Keratinocyte (primary cell): ENCODE measurements around the gene ULK2. TPM values are rescaled to one million over a fixed set of nuclear protein-coding genes. Genes with fewer than 3 reads are reported as not detected.

Source experiments
- DNase-seq: peaks from one replicate; pipeline ENCODE4 v3.0.0-alpha.2; 2011; ENCODE audit warnings: low read depth, missing footprints, low spot score
- FAIRE-seq: peaks from 2 replicates; lab custom pipeline; 2011; peaks lifted over from hg19 to GRCh38; lab: Jason Lieb, UNC
- H2AFZ ChIP-seq: 2 replicates; pipeline ENCODE4 v1.6.0; 2012; ENCODE audit warnings: low read length, control low read depth, inconsistent platforms; ENCODE audit not compliant: control insufficient read depth
- H3K27ac ChIP-seq: 2 replicates; pipeline ENCODE4 v1.5.1; 2011; ENCODE audit warnings: low read length; ENCODE audit not compliant: control insufficient read depth, insufficient read depth
- H3K27me3 ChIP-seq: 3 replicates; pipeline ENCODE4 v1.6.0; 2011; ENCODE audit warnings: low read length; ENCODE audit not compliant: control insufficient read depth, insufficient read depth; ENCODE audit errors: extremely low read depth
- H3K36me3 ChIP-seq, 2 experiments: 2 replicates in 1 of 2; 3 replicates in 1 of 2; pipeline ENCODE4 v1.5.1; 2011; ENCODE audit warnings: low read length in 2 of 2, mild to moderate bottlenecking in 1 of 2; ENCODE audit not compliant: control insufficient read depth in 2 of 2, insufficient read depth in 2 of 2; ENCODE audit errors: extremely low read depth in 1 of 2
- H3K4me1 ChIP-seq: 3 replicates; pipeline ENCODE4 v1.5.1; 2011; ENCODE audit warnings: low read length; ENCODE audit not compliant: control insufficient read depth, insufficient read depth; ENCODE audit errors: extremely low read depth
- H3K4me2 ChIP-seq: 3 replicates; pipeline ENCODE4 v1.6.0; 2011; ENCODE audit warnings: low read depth, low read length; ENCODE audit not compliant: control insufficient read depth, insufficient read depth; ENCODE audit errors: extremely low read depth
- H3K4me3 ChIP-seq, 3 experiments: fragments of 200-600 bp in 1 of 3; sonication (generic) in 1 of 3; 2 replicates in 2 of 3; 3 replicates in 1 of 3; pipeline ENCODE4 v1.5.1; 2011 to 2016; ENCODE audit warnings: low read length in 3 of 3, mild to moderate bottlenecking in 3 of 3, control low read depth in 2 of 3, inconsistent platforms in 1 of 3, low read depth in 1 of 3, mixed read lengths in 1 of 3, mixed run types in 1 of 3, moderate library complexity in 1 of 3; ENCODE audit not compliant: control insufficient read depth in 2 of 3, insufficient read depth in 2 of 3; ENCODE audit errors: extremely low read depth in 1 of 3
- H3K79me2 ChIP-seq: 2 replicates; pipeline ENCODE4 v1.6.0; 2012; ENCODE audit warnings: low read length; ENCODE audit not compliant: control insufficient read depth, insufficient read depth
- H3K9ac ChIP-seq: 3 replicates; pipeline ENCODE4 v1.6.0; 2011; ENCODE audit warnings: low read length; ENCODE audit not compliant: control insufficient read depth, insufficient read depth; ENCODE audit errors: extremely low read depth
- H3K9me1 ChIP-seq: 3 replicates; pipeline ENCODE4 v1.6.0; 2011; ENCODE audit warnings: low read length; ENCODE audit not compliant: control insufficient read depth, insufficient read depth; ENCODE audit errors: extremely low read depth
- H3K9me3 ChIP-seq: 2 replicates; pipeline ENCODE4 v1.5.1; 2012; ENCODE audit warnings: low read depth, low read length; ENCODE audit not compliant: control insufficient read depth
- H4K20me1 ChIP-seq: 3 replicates; pipeline ENCODE4 v1.6.0; 2011; ENCODE audit warnings: low read length; ENCODE audit not compliant: control insufficient read depth, insufficient read depth; ENCODE audit errors: extremely low read depth
- CTCF ChIP-seq, 3 experiments: IDR thresholded peaks in 1 of 3; conservative IDR thresholded peaks in 1 of 3; optimal IDR thresholded peaks in 1 of 3; 2 replicates in 2 of 3; 3 replicates in 1 of 3; pipeline versions ENCODE3 to v1.5.1; 2011; ENCODE audit warnings: low read length in 3 of 3, mild to moderate bottlenecking in 3 of 3, moderate library complexity in 2 of 3, control low read depth in 1 of 3, inconsistent platforms in 1 of 3; ENCODE audit not compliant: insufficient read depth in 2 of 3; ENCODE audit errors: extremely low read depth in 1 of 3
- EZH2 ChIP-seq: IDR thresholded peaks from one replicate; pipeline ENCODE4 v1.6.1; 2012; ENCODE audit warnings: inconsistent platforms, mild to moderate bottlenecking, low read length, moderate library complexity
- dilution Hi-C: fragments of 300-500 bp; cut with MboI; formaldehyde crosslinking; loops from one replicate; pipeline ENCODE4 v1.7.0; 2020; ENCODE audit warnings: low sequenced_read_pairs; ENCODE audit not compliant: extremely low pct_ligation_motif_present
- polyA plus RNA-seq, 5 experiments: library from polyadenylated mRNA; depleted of rRNA in 3 of 5; stranded (reverse) in 3 of 5; stranded (forward) in 1 of 5; unstranded in 1 of 5; fragments of >200 nt; gene quantifications; 1 replicate in 1 of 5; 2 replicates in 3 of 5; 3 replicates in 1 of 5; pipeline versions ENCODE4 v1.2.1 to v1.2.3, GENCODE V29; 2011 to 2012; ENCODE audit warnings: missing spikeins in 2 of 5, low read depth in 1 of 5, low replicate concordance in 1 of 5

Gene ULK2
- polyA plus RNA-seq, 1 donor (not counting 4 experiments of a cell fraction or from before 2014, with no cell fraction given) = 22.1 TPM

DNA sequence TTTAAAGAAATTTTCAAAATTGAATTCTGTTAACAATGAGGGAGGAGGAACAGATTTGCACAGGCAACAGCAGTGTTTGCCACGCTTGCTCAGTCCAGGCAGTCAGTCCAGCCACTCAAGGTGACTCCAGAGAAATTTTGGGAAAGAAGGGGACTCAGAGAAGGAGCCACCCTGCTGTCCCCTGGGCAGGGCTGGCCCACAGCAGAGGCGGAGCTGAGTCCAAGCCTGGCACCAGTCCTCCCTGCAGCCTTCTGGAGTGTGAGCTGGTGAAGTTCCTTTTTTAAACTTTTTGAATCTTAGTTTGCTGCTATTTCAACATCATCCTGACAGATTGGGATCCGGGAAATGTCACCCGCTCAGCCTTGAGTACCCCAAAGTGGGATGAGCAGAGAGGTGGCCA is 136.9 kb downstream of the ULK2 start:
- dilution Hi-C loops = no loop called here
- Histone ChIP-seq H3K9ac (no peak overlapping the region), H3K27me3 (no peaks in the 10 kb centered on the region), H3K4me2 (no peak overlapping the region), H3K36me3 (no peaks in the 10 kb centered on the region), H3K79me2 (no peaks in the 10 kb centered on the region), H2AFZ (no peak overlapping the region), H3K9me3 (no peaks in the 10 kb centered on the region), H3K9me1 (no peaks in the 10 kb centered on the region), H3K4me3 (no peak overlapping the region), H3K27ac (no peak overlapping the region), H3K4me1 (peaks cover 16% of the 10 kb centered on the region), H4K20me1 (no peaks in the 10 kb centered on the region)
- TF ChIP-seq CTCF (optimal IDR thresholded peaks at IDR 0.05 in 1 of 3, IDR thresholded peaks at IDR 0.05 in 1 of 3, conservative IDR thresholded peaks at IDR 0.05 in 1 of 3; ENCODE audit: extremely low read depth in 1 of 3, insufficient read depth in 2 of 3, low read length in 3 of 3) (no peak), EZH2 (no peak)
- DNase-seq (no peak), FAIRE-seq (no peak)

- H3K4me2 ChIP-seq = no peak overlapping the region
- H3K36me3 ChIP-seq = no peaks in the 10 kb centered on the region
- no peaks in the 10 kb centered on the region for H3K79me2 ChIP-seq
- FAIRE-seq (no peak), DNase-seq (no peak)
- H3K27me3 ChIP-seq = no peaks in the 10 kb centered on the region
- TF ChIP-seq EZH2 (no peak), CTCF (optimal IDR thresholded peaks at IDR 0.05 in 1 of 3, IDR thresholded peaks at IDR 0.05 in 1 of 3, conservative IDR thresholded peaks at IDR 0.05 in 1 of 3; ENCODE audit: extremely low read depth in 1 of 3, insufficient read depth in 2 of 3, low read length in 3 of 3) (no peak)
- dilution Hi-C loops = no loop called here
- H3K4me3 ChIP-seq = no peak overlapping the region
- H4K20me1 ChIP-seq = no peaks in the 10 kb centered on the region
- H3K9ac ChIP-seq = no peak overlapping the region
- no peak overlapping the region for H3K27ac ChIP-seq
- no peaks in the 10 kb centered on the region for H3K9me3 ChIP-seq
- H3K4me1 ChIP-seq = peaks cover 18% of the 10 kb centered on the region
- H2AFZ ChIP-seq = peak overlapping the region; percentile 18
- H3K9me1 ChIP-seq = no peaks in the 10 kb centered on the region
Observed at GRCh38 chr17:19729900-19730299, 137.8 kb downstream of the ULK2 start.
